GM19455 (cell line): ENCODE measurements around the gene STRN3.
"Not testable (repeated sequence)": the region's sequence is repeated elsewhere in the genome, so short reads cannot be mapped to it uniquely, and the experiment has no call there.

Experiments used
- ATAC-seq: cut with Tn5 transposase; IDR thresholded peaks from one replicate; pipeline ENCODE4 v1.9.1; 2021; ENCODE audit not compliant: unreplicated experiment

The STRN3 gene

DNA sequence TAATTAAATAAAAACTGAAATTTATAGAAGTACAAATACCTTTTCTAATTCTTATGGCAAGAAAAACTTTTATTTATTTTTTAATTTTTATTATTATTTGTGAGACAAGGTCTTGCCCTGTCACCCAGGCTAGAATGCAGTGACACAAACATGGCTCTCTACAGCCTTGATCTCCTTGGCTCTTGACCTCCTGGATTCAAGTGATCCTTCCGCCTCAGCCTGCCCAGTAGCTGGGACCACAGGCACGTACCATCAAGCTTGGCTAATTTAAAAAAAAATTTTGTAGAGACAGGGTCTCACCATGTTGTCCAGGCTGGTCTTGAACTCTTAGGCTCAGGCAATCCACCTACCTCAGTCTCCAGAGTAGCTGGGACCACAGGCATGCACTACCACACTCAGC, 104.4 kb downstream of the STRN3 start:
- no peak for ATAC-seq

DNA sequence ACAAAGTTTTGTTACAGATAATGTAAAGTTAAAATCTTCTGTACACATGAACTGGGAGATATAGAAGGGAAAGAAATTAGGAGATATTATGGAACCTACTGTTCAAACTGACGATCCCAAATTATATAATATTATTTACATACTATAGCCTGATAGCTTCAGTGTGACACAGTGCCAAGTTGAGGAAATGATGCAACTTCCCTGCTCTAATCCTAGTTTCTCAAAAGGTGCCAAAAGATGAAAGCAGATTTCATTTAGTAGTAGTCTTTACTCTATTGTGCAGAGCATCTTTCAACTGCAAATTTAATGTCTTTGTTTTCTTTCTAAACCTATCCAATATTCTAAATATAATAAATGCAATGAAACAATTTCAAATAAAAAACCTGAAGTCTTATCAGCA, 104.9 kb downstream of the STRN3 start:
- ATAC-seq, result no peak

DNA sequence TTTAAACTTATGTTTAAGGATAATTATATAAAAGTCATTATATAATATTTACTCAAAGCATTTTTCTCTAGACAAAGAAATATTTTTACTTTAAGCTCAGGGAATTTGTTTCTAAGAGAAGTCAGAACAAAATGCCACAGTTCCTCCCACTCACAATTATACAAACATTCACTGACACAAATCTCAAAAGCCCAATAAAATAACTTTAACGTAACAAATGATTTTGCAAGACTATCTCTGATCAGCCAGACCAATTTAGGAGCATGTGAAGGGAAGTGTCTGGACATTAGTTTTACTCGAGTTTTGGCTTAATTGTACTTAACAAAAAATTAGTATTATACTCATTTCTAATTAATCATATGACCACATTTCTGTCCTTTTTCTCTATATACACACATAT, 110.6 kb downstream of the STRN3 start:
- ATAC-seq, result no peak

DNA sequence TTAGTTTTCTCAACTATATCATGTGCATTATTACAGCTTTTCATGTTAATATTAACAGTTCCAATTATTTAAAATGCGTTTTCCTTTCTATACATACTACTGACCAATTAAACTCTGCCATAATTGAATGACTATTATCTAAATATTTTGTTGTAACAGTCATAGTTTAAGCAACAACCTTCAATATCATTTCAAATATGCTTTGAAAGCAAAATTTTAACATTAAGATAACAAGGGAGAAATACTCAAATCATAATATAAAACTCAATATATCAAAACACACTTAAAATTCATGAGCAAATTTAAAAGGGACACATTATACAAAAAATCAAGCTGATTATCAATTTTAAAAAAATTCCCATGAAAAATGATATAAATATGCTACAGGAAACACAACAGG, 111.4 kb downstream of the STRN3 start:
- ATAC-seq, result no peak

DNA sequence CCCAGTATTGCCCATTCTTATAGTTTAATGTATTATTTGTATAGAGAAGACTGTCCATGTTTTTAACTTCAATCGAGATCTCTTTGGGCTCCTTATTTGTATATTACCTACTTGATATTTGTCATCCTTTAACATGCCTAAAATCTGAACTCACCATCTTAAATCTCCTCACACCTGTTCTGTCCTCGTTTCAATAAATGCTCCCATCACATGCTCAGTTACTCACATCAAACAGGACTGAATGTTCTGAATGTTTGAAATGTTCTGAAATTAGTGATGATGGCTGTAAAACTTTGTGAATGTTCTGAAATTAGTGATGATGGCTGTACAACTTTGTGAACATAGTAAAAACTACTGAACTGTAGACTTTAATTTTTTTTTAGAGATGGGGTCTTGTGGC, 117.4 kb downstream of the STRN3 start:
- no peak for ATAC-seq

DNA sequence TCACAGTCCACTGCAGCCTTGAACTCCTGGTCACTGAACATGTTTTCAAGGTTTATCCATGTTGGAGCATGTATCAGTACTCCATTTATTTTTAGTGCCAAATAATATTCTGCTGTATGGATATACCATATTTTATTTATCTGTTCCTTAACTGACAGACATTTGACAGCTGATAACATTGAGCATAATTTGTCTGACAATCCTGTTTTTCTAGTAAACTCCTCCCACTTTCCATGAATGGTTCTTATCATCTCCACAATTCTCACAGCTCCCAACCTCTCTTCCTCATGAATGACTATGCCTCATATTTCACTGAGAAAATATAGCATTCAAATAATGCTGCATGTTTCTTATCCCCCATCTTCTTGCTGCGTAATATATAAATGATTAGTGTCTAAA, 118.5 kb downstream of the STRN3 start:
- ATAC-seq, result no peak

DNA sequence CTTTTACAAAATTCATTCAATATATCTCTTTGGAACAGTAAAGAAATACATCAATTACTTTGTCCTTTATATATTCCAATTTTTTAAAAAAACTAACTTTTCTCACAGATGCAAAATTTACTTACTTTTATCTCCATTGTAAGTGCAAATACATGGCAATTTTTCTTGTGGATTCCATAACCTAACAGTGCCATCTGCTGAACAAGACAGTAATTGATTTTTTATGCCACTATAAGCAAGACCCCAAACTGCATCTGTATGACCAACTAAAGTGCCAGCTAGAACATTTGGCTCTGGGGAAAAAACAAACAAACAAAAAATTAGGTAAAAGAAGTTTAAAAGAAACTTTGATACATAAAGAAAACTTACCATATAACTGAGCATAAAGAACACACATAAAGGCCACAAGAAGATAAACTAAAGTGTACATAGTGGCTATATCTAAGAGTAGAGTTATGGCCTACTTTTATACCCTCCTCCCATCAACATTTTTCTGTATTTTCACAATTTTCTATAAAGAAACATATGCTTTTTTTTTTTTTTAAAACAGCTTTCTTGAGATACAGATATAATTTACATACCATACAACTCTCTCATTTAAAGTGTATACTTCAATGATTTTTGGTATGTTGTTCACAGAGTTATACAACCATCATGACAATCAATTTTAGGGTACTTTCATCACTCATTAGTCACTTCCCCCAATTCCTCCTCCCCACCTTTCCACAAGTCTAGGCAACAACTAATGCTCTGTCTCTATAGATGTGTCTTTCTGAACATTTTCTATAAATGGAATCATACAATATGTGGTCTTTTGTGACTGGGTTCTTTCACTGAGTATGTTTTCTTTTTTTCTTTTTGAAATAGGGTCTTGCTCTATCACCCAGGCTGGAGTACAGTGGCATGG, 119.2 kb downstream of the STRN3 start:
- no peak for ATAC-seq

DNA sequence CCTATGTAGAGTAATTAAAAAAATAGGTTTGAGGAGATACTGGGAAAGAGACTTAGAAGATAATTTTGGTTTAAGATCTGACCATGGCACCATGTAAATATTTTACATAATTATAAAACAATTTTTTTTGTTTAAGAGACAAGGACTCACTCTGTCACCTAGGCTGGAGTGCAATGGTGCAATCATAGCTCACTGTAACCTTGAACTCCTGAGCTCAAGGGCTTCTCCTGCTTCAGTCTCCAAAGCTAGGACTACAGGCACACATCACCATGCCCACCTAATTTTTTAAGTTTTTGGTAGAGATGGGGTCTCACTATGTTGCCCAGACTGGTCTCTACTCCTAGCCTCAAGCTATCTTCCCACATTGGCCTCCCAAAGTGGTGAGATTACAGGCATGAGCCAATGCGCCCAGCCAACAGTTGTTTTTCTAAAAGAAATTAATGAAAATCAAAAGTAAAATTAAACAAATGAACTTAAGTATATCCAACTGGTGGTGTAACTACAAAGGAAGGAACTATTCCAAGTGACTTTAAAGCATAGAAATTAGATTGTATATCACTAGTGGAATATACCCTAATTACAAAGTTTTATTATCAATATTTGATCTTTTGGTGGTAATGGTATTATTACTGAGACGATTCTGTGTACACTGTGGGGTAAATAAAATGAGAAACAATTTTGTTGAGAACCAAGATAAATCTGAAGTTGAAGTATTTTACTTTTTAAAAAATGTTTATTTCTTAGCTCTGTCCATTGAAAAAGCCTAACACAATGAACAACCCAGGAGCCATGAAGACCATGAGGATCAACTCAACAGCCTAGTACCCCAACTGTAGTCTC, 122.7 kb downstream of the STRN3 start:
- ATAC-seq, result no peak

DNA sequence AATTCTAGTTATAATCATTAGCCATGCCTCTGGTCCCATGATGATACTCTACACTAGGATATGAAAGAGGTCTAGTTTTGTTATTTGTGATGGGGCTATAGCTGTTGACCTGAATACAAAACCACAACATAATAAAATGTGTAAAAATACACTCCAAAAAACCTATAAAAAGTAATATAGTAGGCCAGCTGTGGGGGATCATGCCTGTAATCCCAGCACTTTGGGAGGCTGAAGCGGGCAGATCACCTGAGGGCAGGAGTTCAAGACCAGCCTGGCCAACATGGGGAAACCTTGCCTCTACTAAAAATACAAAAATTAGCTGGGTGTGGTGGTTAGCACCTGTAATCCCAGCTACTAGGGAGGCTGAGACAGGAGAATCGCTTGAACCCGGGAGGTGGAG, 129.1 kb downstream of the STRN3 start:
- ATAC-seq, result not testable (repeated sequence)

DNA sequence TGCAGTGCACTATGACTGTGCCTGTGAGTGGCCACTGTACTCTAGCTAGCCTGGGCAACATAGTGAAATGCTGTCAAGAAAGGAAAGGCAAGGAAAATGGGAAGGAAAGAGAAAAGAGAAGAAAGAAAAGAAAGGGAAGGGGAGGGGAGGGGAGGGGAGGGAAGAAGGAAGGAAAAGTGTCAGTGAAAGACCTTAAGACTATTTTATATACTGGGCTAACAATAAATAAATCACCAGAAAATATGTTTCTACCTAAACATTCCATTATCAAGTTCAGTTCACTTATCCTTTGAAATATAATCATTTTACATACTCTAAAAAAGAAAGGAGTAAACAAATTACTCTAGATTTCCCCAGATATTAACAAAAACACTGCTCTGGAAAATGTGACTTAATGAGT, 129.7 kb downstream of the STRN3 start:
- ATAC-seq, result no peak

DNA sequence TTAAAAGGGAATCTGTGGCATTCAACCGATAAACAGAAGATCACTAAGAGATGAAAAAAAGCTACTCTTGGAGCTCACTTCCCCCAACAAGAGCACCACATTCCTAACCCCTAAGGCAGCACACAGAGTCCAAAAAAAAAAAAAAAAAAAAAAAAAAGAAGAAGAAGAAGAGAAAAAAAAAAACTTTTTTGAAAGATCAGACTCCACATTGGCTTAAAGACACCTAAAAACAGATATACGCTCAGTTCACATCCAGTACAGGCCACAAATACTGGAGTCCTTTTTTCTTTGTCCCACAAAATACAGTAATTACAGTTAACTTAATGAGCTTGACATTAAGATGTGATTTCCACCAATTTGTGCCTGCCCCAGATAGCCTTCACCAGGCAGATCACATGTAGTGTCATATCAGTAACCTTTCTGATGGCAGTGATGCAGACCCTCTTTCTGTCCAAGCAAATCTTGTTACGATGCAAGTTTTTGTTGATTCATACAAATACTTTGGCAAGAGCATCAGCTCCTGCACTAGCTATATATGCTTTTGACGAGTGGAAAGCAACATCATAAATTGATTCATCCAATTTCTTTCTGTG, 131.2 kb downstream of the STRN3 start:
- no peak for ATAC-seq

DNA sequence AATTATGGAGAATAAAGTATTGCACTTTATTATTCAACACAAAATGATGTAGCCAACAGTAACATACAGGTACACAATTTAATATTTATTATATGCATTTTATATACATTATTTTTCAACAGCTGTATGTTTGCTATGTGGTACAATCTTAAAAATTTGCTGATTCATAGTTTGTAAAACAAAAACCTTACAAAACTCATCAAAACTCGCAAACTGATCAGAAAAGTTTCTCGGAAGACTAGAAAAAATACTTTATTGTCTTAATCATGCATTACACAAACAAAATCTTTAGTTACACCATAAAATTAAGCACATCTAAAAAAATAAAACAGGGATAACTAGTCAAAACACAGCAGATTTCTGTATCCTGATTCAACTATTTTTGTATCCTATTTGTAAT, 132.4 kb downstream of the STRN3 start:
- ATAC-seq, result no peak

DNA sequence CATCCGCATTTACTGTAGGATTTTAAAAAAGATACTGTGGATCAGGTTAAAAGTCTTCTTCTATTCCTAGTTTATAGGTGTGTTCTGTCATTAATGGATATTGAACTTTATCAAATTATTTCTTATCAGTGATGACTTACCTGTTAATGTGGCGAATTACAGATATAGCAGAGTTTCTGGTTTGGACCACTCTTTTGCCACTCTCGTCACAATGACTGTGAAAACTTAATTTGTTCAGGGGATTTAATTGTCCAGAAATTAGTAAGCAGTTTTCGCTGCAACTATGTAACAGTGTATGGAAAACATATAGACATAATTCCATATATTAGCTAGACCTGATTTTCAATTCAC, 137.0 kb downstream of the STRN3 start:
- ATAC-seq, result no peak

DNA sequence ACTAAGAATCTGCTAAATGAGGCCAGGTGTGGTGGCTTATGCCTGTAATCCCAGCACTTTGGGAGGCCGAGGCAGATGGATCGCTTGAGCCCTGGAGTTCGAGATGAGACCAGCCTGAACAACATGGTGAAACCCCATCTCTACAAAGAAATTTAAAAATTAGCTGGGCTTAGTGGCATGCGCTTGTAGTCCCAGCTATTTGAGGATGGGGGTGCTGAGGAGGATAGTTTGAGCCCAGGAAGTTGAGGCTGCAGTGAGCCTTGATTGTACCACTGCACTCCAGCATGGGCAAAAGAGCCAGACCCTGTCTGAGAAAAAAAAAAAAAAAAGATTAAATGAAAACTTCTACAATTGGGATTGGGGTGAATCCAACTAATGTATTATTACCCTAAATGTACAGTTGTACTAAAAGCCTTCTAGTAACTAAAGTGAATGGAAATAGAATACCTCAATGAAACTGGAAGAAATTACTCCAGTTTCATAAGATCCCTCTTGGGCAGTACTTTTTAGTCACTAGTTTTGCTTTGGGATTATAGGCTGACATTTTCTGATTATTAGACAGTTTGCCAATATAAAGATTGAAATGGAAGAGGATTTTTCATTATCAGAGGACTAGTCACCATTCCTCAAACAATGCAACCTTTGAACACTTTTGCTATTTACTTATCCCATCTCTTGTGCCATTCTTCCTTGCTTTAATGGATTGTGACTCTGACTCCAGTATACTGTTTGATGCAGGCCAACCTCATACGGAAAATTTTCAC, 137.5 kb downstream of the STRN3 start:
- no peak for ATAC-seq

DNA sequence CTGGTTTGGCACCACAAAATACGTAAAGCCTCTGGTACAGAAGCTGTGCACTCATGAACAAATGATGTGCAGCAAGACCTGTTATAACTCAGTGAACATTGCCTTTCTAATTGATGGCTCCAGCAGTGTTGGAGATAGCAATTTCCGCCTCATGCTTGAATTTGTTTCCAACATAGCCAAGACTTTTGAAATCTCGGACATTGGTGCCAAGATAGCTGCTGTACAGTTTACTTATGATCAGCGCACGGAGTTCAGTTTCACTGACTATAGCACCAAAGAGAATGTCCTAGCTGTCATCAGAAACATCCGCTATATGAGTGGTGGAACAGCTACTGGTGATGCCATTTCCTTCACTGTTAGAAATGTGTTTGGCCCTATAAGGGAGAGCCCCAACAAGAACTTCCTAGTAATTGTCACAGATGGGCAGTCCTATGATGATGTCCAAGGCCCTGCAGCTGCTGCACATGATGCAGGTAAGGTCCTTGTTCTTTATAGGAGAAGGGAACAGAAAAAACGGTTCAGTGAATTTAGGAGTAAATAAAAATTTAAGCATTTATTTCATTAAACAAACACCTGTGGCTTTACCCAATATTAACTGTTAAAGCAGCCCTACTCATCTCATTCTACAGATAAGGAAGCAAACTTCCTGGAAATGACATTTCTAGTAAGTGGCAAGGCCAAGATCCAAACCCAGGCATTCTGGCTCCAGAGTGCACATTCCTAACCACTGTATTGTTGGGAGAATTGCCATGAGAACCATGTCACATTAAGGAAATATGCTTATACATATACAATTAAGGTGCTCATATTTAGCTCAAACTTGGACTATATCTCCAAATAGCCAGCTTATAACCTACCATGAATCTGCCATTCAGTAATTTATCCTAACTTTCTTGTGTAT, 140.1 kb downstream of the STRN3 start:
- no peak for ATAC-seq

DNA sequence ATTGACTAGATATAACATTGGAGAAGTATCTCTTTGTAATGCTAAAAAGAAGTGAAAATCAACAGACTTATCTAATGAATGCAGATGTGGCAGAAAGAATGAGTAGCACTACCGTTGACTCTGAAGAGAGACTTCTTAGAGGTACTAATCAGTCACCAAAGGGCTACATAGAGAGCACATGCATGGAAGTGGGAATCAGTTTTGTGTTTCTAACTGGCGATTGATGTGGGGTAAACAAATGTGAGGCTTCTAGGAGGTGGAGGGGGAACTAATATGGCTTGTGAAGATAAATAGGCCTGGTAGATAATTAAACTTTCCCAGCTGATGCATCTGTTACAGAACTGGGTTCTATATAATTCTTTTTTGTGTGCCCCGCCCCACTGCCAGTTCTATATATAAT, 141.3 kb downstream of the STRN3 start:
- no peak for ATAC-seq

DNA sequence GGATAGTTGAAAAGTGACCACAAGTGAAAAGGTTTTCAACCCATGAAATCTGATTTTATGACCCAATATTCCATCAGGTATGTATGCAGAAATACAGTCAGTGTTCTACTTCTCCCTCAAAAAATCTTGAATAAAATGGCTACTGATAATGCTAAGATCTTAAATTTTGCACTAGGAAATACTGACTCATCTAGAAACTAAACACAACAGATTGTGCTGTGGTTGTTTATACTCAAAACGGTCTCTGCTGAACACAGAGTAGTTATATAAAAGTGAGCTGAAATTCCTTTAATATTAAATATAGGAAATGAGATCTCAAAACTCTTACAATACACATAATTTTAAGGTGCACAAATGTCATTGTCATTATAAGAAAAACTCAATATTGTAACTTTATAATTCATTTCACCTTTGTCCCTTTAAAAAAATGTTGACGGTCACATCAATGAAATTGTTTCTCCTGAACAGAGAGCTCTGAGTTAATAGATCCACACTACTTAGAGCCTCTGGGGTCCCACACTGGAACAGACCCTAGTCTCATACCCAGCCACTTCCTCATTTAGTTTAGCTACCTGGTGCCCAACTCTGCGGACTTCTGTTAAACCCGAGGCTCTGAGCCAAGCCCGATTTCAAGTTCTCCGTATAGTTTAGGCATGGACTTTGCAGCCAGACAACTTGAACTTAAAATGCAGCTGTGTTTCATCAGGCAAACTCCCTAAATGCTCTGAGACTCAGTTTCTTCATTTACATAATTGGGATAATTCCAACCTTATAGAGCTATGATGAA, 142.5 kb downstream of the STRN3 start:
- ATAC-seq, result no peak

DNA sequence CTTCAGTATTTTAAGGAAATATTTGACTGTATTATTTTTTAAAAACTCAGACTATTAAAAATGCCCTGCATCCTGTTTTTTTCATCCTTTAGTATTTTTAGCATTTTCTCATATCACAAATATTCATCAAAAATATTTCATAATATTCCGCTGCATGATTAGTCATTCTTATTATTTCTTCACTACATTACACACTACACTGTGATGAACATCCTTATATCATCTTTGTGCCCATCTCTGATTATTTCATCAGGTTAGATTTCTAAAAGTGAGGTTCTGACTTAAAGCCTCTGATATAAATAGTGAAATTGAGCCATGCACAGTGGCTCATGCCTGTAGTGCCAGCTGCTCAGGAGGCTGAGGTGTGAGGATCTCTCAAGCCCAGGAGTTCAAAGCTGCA, 143.7 kb downstream of the STRN3 start:
- no peak for ATAC-seq

DNA sequence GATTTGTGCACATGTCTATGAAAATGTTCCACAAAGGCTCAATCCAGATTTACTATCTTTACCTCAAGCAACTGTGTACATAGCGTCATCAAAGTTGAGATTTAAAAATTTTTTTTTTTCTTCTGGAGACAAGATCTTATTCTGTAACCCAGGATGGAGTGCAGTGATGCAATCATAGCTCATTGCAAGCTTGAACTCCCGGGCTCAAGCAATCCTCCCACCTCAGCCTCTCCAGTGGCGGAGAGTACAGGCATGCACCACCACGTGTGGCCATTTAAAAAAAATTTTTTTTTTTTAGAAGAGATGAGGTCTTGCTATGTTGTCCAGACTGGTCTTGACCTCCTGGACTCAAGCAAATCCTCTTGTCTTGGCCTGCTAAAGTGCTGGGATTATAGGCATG, 149.5 kb downstream of the STRN3 start:
- ATAC-seq, result no peak

DNA sequence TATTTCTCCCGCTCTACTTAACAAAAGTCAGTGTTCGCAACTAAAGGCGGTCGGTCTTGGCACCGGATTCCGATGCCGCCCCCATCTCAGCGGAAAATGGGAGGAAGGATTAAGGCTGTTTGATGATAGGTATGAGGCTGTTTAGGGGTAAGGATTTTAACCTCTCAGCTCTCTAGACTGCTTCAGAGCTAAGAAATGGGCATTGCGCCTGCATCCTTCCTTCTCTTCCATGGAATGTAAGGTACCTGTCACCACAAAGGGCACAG, 150.5 kb downstream of the STRN3 start:
- no peak for ATAC-seq
